ENCODE measurements around the gene OR51A4. TPM values are rescaled to one million over a fixed set of nuclear protein-coding genes. Genes with fewer than 3 reads are reported as not detected.

Gene OR51A4
- total RNA-seq, 1 donor from 2014 or later, result not detected

DNA sequence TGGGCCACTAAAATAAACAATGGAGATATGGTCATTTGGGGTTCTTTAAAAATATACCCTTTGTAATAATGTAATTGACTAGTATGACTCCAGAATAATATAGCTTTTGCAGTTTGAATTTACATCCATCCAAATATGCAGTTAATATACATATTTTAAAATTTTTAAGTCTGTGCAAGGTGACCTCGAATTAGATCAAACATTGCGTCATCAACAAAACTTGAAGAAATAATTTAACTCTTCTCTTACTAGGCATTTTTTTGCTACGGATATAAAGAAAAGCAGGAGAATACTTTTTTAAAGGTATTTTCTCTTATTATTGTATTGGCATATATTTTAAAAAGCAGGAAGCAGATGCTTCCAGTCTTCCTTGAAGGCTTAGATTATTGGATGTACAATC lies 10.7 kb downstream of the OR51A4 start:
- Histone ChIP-seq H3K9me3 (no peaks in the 10 kb centered on the region), H3K4me1 (no peaks in the 10 kb centered on the region), H3K27me3 (no peaks in the 10 kb centered on the region), H3K36me3 (no peaks in the 10 kb centered on the region), H3K4me3 (no peak overlapping the region), H3K27ac (no peak overlapping the region)
- intact Hi-C loops (cut with DNase I), result no loop called here
- DNase-seq (ENCODE audit: low spot score in 2 of 2), result no peak
- TF ChIP-seq, protein P1, sequence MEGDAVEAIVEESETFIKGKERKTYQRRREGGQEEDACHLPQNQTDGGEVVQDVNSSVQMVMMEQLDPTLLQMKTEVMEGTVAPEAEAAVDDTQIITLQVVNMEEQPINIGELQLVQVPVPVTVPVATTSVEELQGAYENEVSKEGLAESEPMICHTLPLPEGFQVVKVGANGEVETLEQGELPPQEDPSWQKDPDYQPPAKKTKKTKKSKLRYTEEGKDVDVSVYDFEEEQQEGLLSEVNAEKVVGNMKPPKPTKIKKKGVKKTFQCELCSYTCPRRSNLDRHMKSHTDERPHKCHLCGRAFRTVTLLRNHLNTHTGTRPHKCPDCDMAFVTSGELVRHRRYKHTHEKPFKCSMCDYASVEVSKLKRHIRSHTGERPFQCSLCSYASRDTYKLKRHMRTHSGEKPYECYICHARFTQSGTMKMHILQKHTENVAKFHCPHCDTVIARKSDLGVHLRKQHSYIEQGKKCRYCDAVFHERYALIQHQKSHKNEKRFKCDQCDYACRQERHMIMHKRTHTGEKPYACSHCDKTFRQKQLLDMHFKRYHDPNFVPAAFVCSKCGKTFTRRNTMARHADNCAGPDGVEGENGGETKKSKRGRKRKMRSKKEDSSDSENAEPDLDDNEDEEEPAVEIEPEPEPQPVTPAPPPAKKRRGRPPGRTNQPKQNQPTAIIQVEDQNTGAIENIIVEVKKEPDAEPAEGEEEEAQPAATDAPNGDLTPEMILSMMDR (IDR thresholded peaks at IDR 0.05), result no peak

DNA sequence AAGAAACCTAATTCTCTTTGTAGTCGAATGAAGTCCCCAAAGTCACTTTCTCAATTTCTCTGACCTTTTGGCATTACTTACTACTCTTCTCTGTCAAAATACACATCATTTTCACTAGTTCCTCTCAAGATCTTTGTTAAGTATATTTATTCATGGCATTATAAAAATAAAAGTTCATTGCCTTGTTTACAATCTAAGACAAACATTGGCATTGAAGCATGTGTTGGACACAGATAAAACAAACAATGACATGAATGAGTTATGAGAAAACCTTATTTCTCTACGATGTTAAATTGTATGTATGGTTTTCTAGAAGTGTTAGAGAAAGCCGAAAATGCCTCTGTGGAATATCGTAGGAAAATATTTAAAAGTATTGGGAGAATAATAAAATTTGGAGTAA lies 14.7 kb downstream of the OR51A4 start:
- intact Hi-C loops (cut with DNase I), result no loop called here
- Histone ChIP-seq H3K4me3 (no peak overlapping the region), H3K27ac (no peak overlapping the region), H3K27me3 (no peaks in the 10 kb centered on the region), H3K36me3 (no peaks in the 10 kb centered on the region), H3K9me3 (no peaks in the 10 kb centered on the region), H3K4me1 (no peaks in the 10 kb centered on the region)
- DNase-seq (ENCODE audit: low spot score in 2 of 2), result no peak
- TF ChIP-seq, protein P1 (IDR thresholded peaks at IDR 0.05), result no peak

- Histone ChIP-seq H3K9me3 (no peaks in the 10 kb centered on the region), H3K4me1 (no peaks in the 10 kb centered on the region), H3K27ac (no peak overlapping the region), H3K36me3 (no peaks in the 10 kb centered on the region), H3K4me3 (no peak overlapping the region), H3K27me3 (no peaks in the 10 kb centered on the region)
- no peak for DNase-seq (ENCODE audit: low spot score in 2 of 2)
- intact Hi-C loops (cut with DNase I), result no loop called here
- TF ChIP-seq, protein P1 (IDR thresholded peaks at IDR 0.05), result no peak
Observed at GRCh38 chr11:4926608-4927007, 20.8 kb downstream of the OR51A4 start.

GRCh38 chr11:4924239-4924638 lies 23.2 kb downstream of the OR51A4 start, which contains the start of gene OR51G1:
Gene OR51G1 (minus strand): TSS chr11:4924339. CDS start chr11:4924339, 0 bp downstream.
- no peak for DNase-seq (ENCODE audit: low spot score in 2 of 2)
- intact Hi-C loops (cut with DNase I), result no loop called here
- H3K9me3 ChIP-seq, result no peaks in the 10 kb centered on the region
- no peaks in the 10 kb centered on the region for H3K27me3 ChIP-seq
- H3K36me3 ChIP-seq, result no peaks in the 10 kb centered on the region
- H3K27ac ChIP-seq, result no peak within 1 kb of the TSS
- TF ChIP-seq, protein P1 (IDR thresholded peaks at IDR 0.05), result no peak
- no peak within 1 kb of the TSS for H3K4me3 ChIP-seq
- H3K4me1 ChIP-seq, result no peaks in the 10 kb centered on the region

- intact Hi-C loops (cut with DNase I), result no loop called here
- TF ChIP-seq, protein P1 (IDR thresholded peaks at IDR 0.05), result no peak
- Histone ChIP-seq H3K9me3 (no peaks in the 10 kb centered on the region), H3K27ac (no peak overlapping the region), H3K36me3 (no peaks in the 10 kb centered on the region), H3K4me1 (no peaks in the 10 kb centered on the region), H3K27me3 (no peaks in the 10 kb centered on the region), H3K4me3 (no peak overlapping the region)
- no peak for DNase-seq (ENCODE audit: low spot score in 2 of 2)
Observed at GRCh38 chr11:4922304-4922703, 25.1 kb downstream of the OR51A4 start.

DNA sequence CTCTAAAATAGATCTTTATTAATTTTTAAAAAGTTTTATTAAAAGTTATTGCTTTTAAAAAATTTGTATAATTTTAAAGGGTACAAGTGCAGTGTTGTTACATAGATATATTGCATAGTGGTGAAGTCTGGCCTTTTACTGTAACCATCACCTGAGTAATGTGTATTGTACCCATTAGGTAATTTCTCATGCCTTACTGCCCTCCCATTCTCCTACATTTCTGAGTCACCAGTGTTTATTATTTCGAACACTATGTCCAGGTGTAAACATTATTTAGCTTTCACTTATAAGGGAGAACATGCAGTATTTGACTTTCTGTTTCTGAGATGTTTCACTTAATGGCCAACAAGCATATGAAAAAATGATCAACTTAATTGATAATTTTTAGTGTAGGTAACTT lies 25.6 kb downstream of the OR51A4 start:
- H3K27ac ChIP-seq, result no peak overlapping the region
- intact Hi-C loops (cut with DNase I), result no loop called here

More for the DNA sequence above, 25.6 kb downstream of the OR51A4 start:
- no peaks in the 10 kb centered on the region for H3K36me3 ChIP-seq
- H3K27me3 ChIP-seq, result no peaks in the 10 kb centered on the region
- no peak for DNase-seq (ENCODE audit: low spot score in 2 of 2)
- H3K4me1 ChIP-seq, result no peaks in the 10 kb centered on the region
- H3K9me3 ChIP-seq, result no peaks in the 10 kb centered on the region
- TF ChIP-seq, protein P1 (IDR thresholded peaks at IDR 0.05), result no peak
- H3K4me3 ChIP-seq, result no peak overlapping the region
